22Rv1 (cell line): ENCODE results near the gene MFSD1.

Source experiments
- CTCF ChIP-seq: fragments of 450-650 bp; IDR thresholded peaks from 2 replicates; pipeline ENCODE4 v1.5.1; 2017; ENCODE audit warnings: mild to moderate bottlenecking
- ZFX ChIP-seq: fragments of 450-650 bp; IDR thresholded peaks from 2 replicates; pipeline ENCODE4 v1.6.1; 2017; ENCODE audit warnings: antibody characterized with exemption, borderline replicate concordance

GRCh38 chr3:158781849-158782248 lies 20.0 kb upstream of the MFSD1 start:
- TF ChIP-seq CTCF (no peak), ZFX (no peak)
